ENCODE data around the gene GJA1. TPM values are rescaled to one million over a fixed set of nuclear protein-coding genes. Genes with fewer than 3 reads are reported as not detected.

Gene GJA1
- total RNA-seq, 5 donors from 2014 or later (not counting 1 experiment from before 2014, with no cell fraction given): 1.1 to 1.5 (median 1.4) TPM; not detected in 2

- no peak overlapping the region for H3K27ac ChIP-seq (ENCODE audit: low read length)
- DNase-seq (no peak), ATAC-seq (replicated peaks in 1 of 4) (no peak)
- H3K4me3 ChIP-seq (ENCODE audit: control insufficient read depth in 1 of 2, extremely low read depth in 1 of 2, low read length in 1 of 2): no peak overlapping the region
- H3K27me3 ChIP-seq (replicated peaks in 1 of 2; ENCODE audit: control insufficient read depth in 2 of 2, extremely low read depth in 1 of 2, insufficient read depth in 2 of 2, low read length in 1 of 2): no peaks in the 10 kb centered on the region
- H3K9me3 ChIP-seq: no peaks in the 10 kb centered on the region
- Mint-ChIP-seq H3K4me1 (no peaks in the 10 kb centered on the region), H3K4me3 (no peak overlapping the region), H3K9me3 (no peaks in the 10 kb centered on the region), H3K27me3 (no peaks in the 10 kb centered on the region), H3K36me3 (no peaks in the 10 kb centered on the region), H3K27ac (no peak overlapping the region)
- POLR2A ChIA-PET: no interaction called here
- CTCF ChIA-PET: no interaction called here
- H3K36me3 ChIP-seq (ENCODE audit: control insufficient read depth in 2 of 2, extremely low read depth in 1 of 2, insufficient read depth in 1 of 2, low read length in 1 of 2): no peaks in the 10 kb centered on the region
- WGBS (ENCODE audit: insufficient coverage): no CpG with 5 or more reads among the region's 1 CpG
- no peaks in the 10 kb centered on the region for H3K4me1 ChIP-seq (ENCODE audit: control insufficient read depth in 1 of 2, extremely low read depth in 1 of 2, insufficient read depth in 2 of 2, low read length in 2 of 2)
Observed at GRCh38 chr6:121491576-121491975, 56.1 kb downstream of the GJA1 start.

GRCh38 chr6:121492536-121492935, 57.1 kb downstream of the GJA1 start:
- ChIA-PET CTCF (no interaction called here), POLR2A (no interaction called here)
- no peak overlapping the region for H3K4me3 Mint-ChIP-seq
- no peaks in the 10 kb centered on the region for H3K36me3 Mint-ChIP-seq
- H3K4me1 ChIP-seq (ENCODE audit: control insufficient read depth in 1 of 2, extremely low read depth in 1 of 2, insufficient read depth in 2 of 2, low read length in 2 of 2): no peaks in the 10 kb centered on the region
- ATAC-seq (replicated peaks in 1 of 4) (no peak), DNase-seq (no peak)
- no peak overlapping the region for H3K4me3 ChIP-seq (ENCODE audit: control insufficient read depth in 1 of 2, extremely low read depth in 1 of 2, low read length in 1 of 2)
- H3K27me3 Mint-ChIP-seq: no peaks in the 10 kb centered on the region
- no peak overlapping the region for H3K27ac Mint-ChIP-seq
- no peaks in the 10 kb centered on the region for H3K27me3 ChIP-seq (replicated peaks in 1 of 2; ENCODE audit: control insufficient read depth in 2 of 2, extremely low read depth in 1 of 2, insufficient read depth in 2 of 2, low read length in 1 of 2)
- H3K9me3 ChIP-seq: no peaks in the 10 kb centered on the region
- no CpG with 5 or more reads among the region's 1 CpG for WGBS (ENCODE audit: insufficient coverage)
- H3K4me1 Mint-ChIP-seq: no peaks in the 10 kb centered on the region
- no peak overlapping the region for H3K27ac ChIP-seq (ENCODE audit: low read length)
- no peaks in the 10 kb centered on the region for H3K9me3 Mint-ChIP-seq
- H3K36me3 ChIP-seq (ENCODE audit: control insufficient read depth in 2 of 2, extremely low read depth in 1 of 2, insufficient read depth in 1 of 2, low read length in 1 of 2): no peaks in the 10 kb centered on the region

GRCh38 chr6:121497970-121498375, 62.5 kb downstream of the GJA1 start:
- CTCF ChIA-PET: interaction anchor here in 1 of 2 donors (0.6 to 0.7 kb wide), 2 partner anchors 36 to 219 kb away, joined by 3 read pairs; no protein-coding TSS in a partner anchor
- WGBS (ENCODE audit: insufficient coverage): 29% methylated on average over 1 of the region's 5 CpGs
- H3K9me3 Mint-ChIP-seq: no peaks in the 10 kb centered on the region

GRCh38 chr6:121498481-121499276, 63.2 kb downstream of the GJA1 start:
- Histone ChIP-seq H3K4me3 (ENCODE audit: control insufficient read depth in 1 of 2, extremely low read depth in 1 of 2, low read length in 1 of 2) (no peak overlapping the region), H3K4me1 (ENCODE audit: control insufficient read depth in 1 of 2, extremely low read depth in 1 of 2, insufficient read depth in 2 of 2, low read length in 2 of 2) (no peaks in the 10 kb centered on the region), H3K27ac (ENCODE audit: low read length) (no peak overlapping the region), H3K36me3 (ENCODE audit: control insufficient read depth in 2 of 2, extremely low read depth in 1 of 2, insufficient read depth in 1 of 2, low read length in 1 of 2) (no peaks in the 10 kb centered on the region), H3K27me3 (replicated peaks in 1 of 2; ENCODE audit: control insufficient read depth in 2 of 2, extremely low read depth in 1 of 2, insufficient read depth in 2 of 2, low read length in 1 of 2) (no peaks in the 10 kb centered on the region), H3K9me3 (no peaks in the 10 kb centered on the region)
- no peak for ATAC-seq (replicated peaks in 1 of 4)
- no peaks in the 10 kb centered on the region for H3K9me3 Mint-ChIP-seq
- CTCF ChIA-PET: interaction anchor here in 1 of 2 donors (0.6 kb wide), 1 partner anchor 37 kb away, joined by 3 read pairs; no protein-coding TSS in a partner anchor
- peaks cover 0 to under 1% (median 0%) of the 10 kb centered on the region in 3 donors for H3K4me1 Mint-ChIP-seq
- H3K36me3 Mint-ChIP-seq: no peaks in the 10 kb centered on the region
- no peak for DNase-seq
- H3K27ac Mint-ChIP-seq: no peak overlapping the region
- no peak overlapping the region for H3K4me3 Mint-ChIP-seq
- POLR2A ChIA-PET: interaction anchor here in 1 of 2 donors (0.6 kb wide), 1 partner anchor 626 kb away, joined by 3 read pairs; no protein-coding TSS in a partner anchor
- 100% methylated on average over 2 of the region's 12 CpGs for WGBS (ENCODE audit: insufficient coverage)
- peaks cover 0 to 2% of the 10 kb centered on the region in 2 donors for H3K27me3 Mint-ChIP-seq

More at GRCh38 chr6:121497970-121498375, 62.5 kb downstream of the GJA1 start:
- Mint-ChIP-seq H3K27me3 (peaks cover 0 to 2% of the 10 kb centered on the region in 2 donors), H3K4me3 (no peak overlapping the region), H3K27ac (no peak overlapping the region), H3K4me1 (no peaks in the 10 kb centered on the region), H3K36me3 (no peaks in the 10 kb centered on the region)
- H3K4me3 ChIP-seq (ENCODE audit: control insufficient read depth in 1 of 2, extremely low read depth in 1 of 2, low read length in 1 of 2): no peak overlapping the region
- H3K36me3 ChIP-seq (ENCODE audit: control insufficient read depth in 2 of 2, extremely low read depth in 1 of 2, insufficient read depth in 1 of 2, low read length in 1 of 2): no peaks in the 10 kb centered on the region
- POLR2A ChIA-PET: interaction anchor here in 1 of 2 donors (0.6 kb wide), 1 partner anchor 627 kb away, joined by 3 read pairs; no protein-coding TSS in a partner anchor
- ATAC-seq (replicated peaks in 1 of 4) (no peak), DNase-seq (no peak)
- H3K27ac ChIP-seq (ENCODE audit: low read length): no peak overlapping the region
- H3K27me3 ChIP-seq (replicated peaks in 1 of 2; ENCODE audit: control insufficient read depth in 2 of 2, extremely low read depth in 1 of 2, insufficient read depth in 2 of 2, low read length in 1 of 2): no peaks in the 10 kb centered on the region
- H3K4me1 ChIP-seq (ENCODE audit: control insufficient read depth in 1 of 2, extremely low read depth in 1 of 2, insufficient read depth in 2 of 2, low read length in 2 of 2): no peaks in the 10 kb centered on the region
- no peaks in the 10 kb centered on the region for H3K9me3 ChIP-seq

Other genes with a start within 250 kb of the GJA1 start
- gene TBC1D32, start 101.2 kb upstream of the GJA1 start, total RNA-seq: 10 to 100 TPM in 4 of 5 donors, 1 to 10 TPM in 1; 8.2 to 20.2 (median 10.7) TPM